Lower lobe of right lung (tissue), 2 donors: ENCODE measurements around the gene SPCS1. TPM values are rescaled to one million over a fixed set of nuclear protein-coding genes. Genes with fewer than 3 reads are reported as not detected.

Experiments used
- ATAC-seq, 2 donors: fragments of 200-7000 bp; cut with Tn5 transposase; one replicate each; pipeline ENCODE4 v1.9.1; 2020 to 2022; ENCODE audit warnings: mild to moderate bottlenecking in 2 of 2, moderate library complexity in 2 of 2
- DNase-seq: peaks from one replicate; pipeline ENCODE4 v3.0.0-alpha.2; 2020
- H3K27ac ChIP-seq: fragments of 200-600 bp; one replicate; pipeline ENCODE4 v1.8.0; 2022
- H3K27me3 ChIP-seq: fragments of 200-600 bp; one replicate; pipeline ENCODE4 v1.8.0; 2022; ENCODE audit warnings: low read depth
- H3K36me3 ChIP-seq: fragments of 200-600 bp; one replicate; pipeline ENCODE4 v1.8.0; 2022; ENCODE audit warnings: mild to moderate bottlenecking
- H3K4me1 ChIP-seq: fragments of 200-600 bp; one replicate; pipeline ENCODE4 v1.8.0; 2022
- H3K4me3 ChIP-seq: fragments of 200-600 bp; one replicate; pipeline ENCODE4 v1.8.0; 2022; ENCODE audit warnings: mild to moderate bottlenecking
- H3K9me3 ChIP-seq: fragments of 200-600 bp; one replicate; pipeline ENCODE4 v1.8.0; 2022
- CTCF ChIP-seq: fragments of 200-600 bp; IDR thresholded peaks from one replicate; pipeline ENCODE4 v1.8.0; 2022; ENCODE audit warnings: antibody characterized with exemption, mild to moderate bottlenecking
- intact Hi-C: fragments of 100-400 bp; cut with DNase I; formaldehyde crosslinking; loops from one replicate; pipeline ENCODE4 v1.11.0; 2022
- total RNA-seq: library from RNA; stranded (reverse); fragmentation: NEBNext Ultra II Directional; extraction: Animal tissue kit (Norgen Biotek cat#: 25700); gene quantifications from one replicate; pipeline ENCODE4 v1.2.1, GENCODE V29; 2021
- donor health status: DM: no; HTN: yes; CAD: no; lungs with severe emphysema.

Gene SPCS1
- total RNA-seq, 1 donor from 2014 or later = 74.6 TPM

- no peak for DNase-seq
- peaks cover 73% of the 10 kb centered on the region for H3K36me3 ChIP-seq
- intact Hi-C loops = no loop called here
- H3K9me3 ChIP-seq = no peaks in the 10 kb centered on the region
- no peaks in the 10 kb centered on the region for H3K27me3 ChIP-seq
- no peak for TF ChIP-seq CTCF
- H3K4me3 ChIP-seq = no peak overlapping the region
- no peak for ATAC-seq
- peaks cover 24% of the 10 kb centered on the region for H3K4me1 ChIP-seq
- no peak overlapping the region for H3K27ac ChIP-seq
Observed at GRCh38 chr3:52689151-52689550, 16.8 kb upstream of the SPCS1 start.

GRCh38 chr3:52690560-52690959 is 15.3 kb upstream of the SPCS1 start:
- no peaks in the 10 kb centered on the region for H3K9me3 ChIP-seq
- no peak overlapping the region for H3K4me3 ChIP-seq
- TF ChIP-seq CTCF = no peak
- intact Hi-C loops = no loop called here
- DNase-seq (no peak), ATAC-seq (no peak)
- no peaks in the 10 kb centered on the region for H3K27me3 ChIP-seq
- peaks cover 14% of the 10 kb centered on the region for H3K4me1 ChIP-seq
- H3K36me3 ChIP-seq = peaks cover 87% of the 10 kb centered on the region
- no peak overlapping the region for H3K27ac ChIP-seq

GRCh38 chr3:52693071-52693470 is 12.8 kb upstream of the SPCS1 start:
- DNase-seq = no peak
- TF ChIP-seq CTCF = no peak
- no peak overlapping the region for H3K4me3 ChIP-seq
- peaks cover 100% of the 10 kb centered on the region for H3K36me3 ChIP-seq
- H3K27me3 ChIP-seq = no peaks in the 10 kb centered on the region
- H3K4me1 ChIP-seq = no peaks in the 10 kb centered on the region
- no peaks in the 10 kb centered on the region for H3K9me3 ChIP-seq
- intact Hi-C loops = no loop called here
- no peak overlapping the region for H3K27ac ChIP-seq
- ATAC-seq = no peak

- H3K27me3 ChIP-seq = no peaks in the 10 kb centered on the region
- H3K4me1 ChIP-seq = no peaks in the 10 kb centered on the region
- H3K4me3 ChIP-seq = no peak overlapping the region
- peaks cover 99% of the 10 kb centered on the region for H3K36me3 ChIP-seq
- no peak overlapping the region for H3K27ac ChIP-seq
- intact Hi-C loops = no loop called here
- DNase-seq = no peak
- ATAC-seq = no peak
- H3K9me3 ChIP-seq = no peaks in the 10 kb centered on the region
- no peak for TF ChIP-seq CTCF
Observed at GRCh38 chr3:52694528-52695189, 11.2 kb upstream of the SPCS1 start.

GRCh38 chr3:52695798-52696671 is 9.9 kb upstream of the SPCS1 start:
- intact Hi-C loops = no loop called here
- ATAC-seq = no peak
- peaks cover 90% of the 10 kb centered on the region for H3K36me3 ChIP-seq

More at GRCh38 chr3:52695798-52696671, 9.9 kb upstream of the SPCS1 start:
- Histone ChIP-seq H3K9me3 (no peaks in the 10 kb centered on the region), H3K4me3 (no peak overlapping the region), H3K27ac (no peak overlapping the region), H3K27me3 (no peaks in the 10 kb centered on the region), H3K4me1 (no peaks in the 10 kb centered on the region)
- no peak for TF ChIP-seq CTCF
- DNase-seq = no peak
